ENCODE results near the gene LRRC14B.

The LRRC14B gene

GRCh38 chr5:199950-200645, 8.8 kb downstream of the LRRC14B start:
- H3K4me3 ChIP-seq (ENCODE audit: low read length): no peak overlapping the region
- no peaks in the 10 kb centered on the region for H3K27me3 ChIP-seq (ENCODE audit: control insufficient read depth, insufficient read depth, low read length)
- no peak overlapping the region for H3K9ac ChIP-seq (ENCODE audit: low read length)
- no peak overlapping the region for H3K27ac ChIP-seq (ENCODE audit: low read depth, low read length)
- no peaks in the 10 kb centered on the region for H3K4me1 ChIP-seq (ENCODE audit: control insufficient read depth, insufficient read depth, low read length)
- H3K36me3 ChIP-seq (ENCODE audit: control insufficient read depth, insufficient read depth, low read length): peaks cover 3% of the 10 kb centered on the region

DNA sequence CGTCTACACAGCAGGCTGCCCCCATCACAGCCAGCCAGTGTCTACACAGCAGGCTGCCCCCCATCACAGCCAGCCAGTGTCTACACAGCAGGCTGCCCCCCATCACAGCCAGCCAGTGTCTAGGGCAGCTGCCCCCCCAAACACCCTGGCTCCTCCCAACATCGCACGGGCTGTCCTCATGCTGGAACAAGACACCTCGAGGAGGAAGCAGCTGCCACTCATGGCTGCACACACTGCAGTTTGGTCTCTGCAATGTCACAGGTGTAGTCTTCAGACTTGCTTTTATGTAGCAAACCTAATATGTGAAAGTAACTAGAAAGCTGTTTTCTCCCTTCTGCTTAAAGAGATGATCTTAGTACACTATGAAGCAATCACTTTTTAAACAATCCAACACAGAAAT, 9.7 kb downstream of the LRRC14B start:
- Histone ChIP-seq H3K4me3 (ENCODE audit: low read length) (no peak overlapping the region), H3K4me1 (ENCODE audit: control insufficient read depth, insufficient read depth, low read length) (no peaks in the 10 kb centered on the region), H3K9ac (ENCODE audit: low read length) (no peak overlapping the region), H3K27ac (ENCODE audit: low read depth, low read length) (no peak overlapping the region), H3K36me3 (ENCODE audit: control insufficient read depth, insufficient read depth, low read length) (peaks cover 3% of the 10 kb centered on the region), H3K27me3 (ENCODE audit: control insufficient read depth, insufficient read depth, low read length) (no peaks in the 10 kb centered on the region)

- Histone ChIP-seq H3K27ac (ENCODE audit: low read depth, low read length) (no peak overlapping the region), H3K4me1 (ENCODE audit: control insufficient read depth, insufficient read depth, low read length) (no peaks in the 10 kb centered on the region), H3K4me3 (ENCODE audit: low read length) (no peak overlapping the region), H3K9ac (ENCODE audit: low read length) (no peak overlapping the region), H3K36me3 (ENCODE audit: control insufficient read depth, insufficient read depth, low read length) (peaks cover 3% of the 10 kb centered on the region), H3K27me3 (ENCODE audit: control insufficient read depth, insufficient read depth, low read length) (no peaks in the 10 kb centered on the region)
Observed at GRCh38 chr5:201672-202071, 10.4 kb downstream of the LRRC14B start.

DNA sequence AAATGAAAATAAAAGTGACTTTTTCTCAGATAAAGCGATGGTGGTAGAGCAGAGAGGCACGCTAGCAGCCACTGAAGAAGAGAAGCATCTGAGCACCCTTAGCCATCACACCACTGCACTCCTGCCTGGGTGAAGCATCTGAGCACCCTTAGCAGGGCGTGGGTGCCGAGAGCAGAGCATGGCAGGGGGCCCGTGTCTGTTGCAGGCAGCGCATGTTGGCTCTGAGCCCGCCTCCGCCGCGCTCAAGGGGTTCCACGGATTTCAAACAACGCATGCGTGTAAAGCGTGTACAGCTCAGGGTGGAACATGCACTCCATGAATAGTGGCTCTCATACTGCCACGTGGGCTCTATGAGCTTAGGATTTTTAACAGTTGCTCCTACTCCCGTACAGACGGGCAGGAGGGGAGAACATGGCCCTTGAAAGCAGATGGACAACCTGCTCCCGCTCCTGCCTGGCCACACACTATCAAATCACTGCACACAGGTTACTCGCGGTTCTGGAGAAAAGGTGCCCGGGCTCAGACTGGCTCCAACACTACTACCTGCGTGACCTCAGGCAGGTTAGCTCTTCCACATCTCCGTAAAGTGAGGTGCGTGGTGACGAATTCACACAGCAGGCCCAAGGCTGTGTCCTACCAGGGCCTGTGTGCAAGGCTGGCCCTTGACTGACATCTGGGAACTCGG, 12.1 kb downstream of the LRRC14B start:
- Histone ChIP-seq H3K9ac (ENCODE audit: low read length) (no peak overlapping the region), H3K27ac (ENCODE audit: low read depth, low read length) (no peak overlapping the region), H3K36me3 (ENCODE audit: control insufficient read depth, insufficient read depth, low read length) (peaks cover 3% of the 10 kb centered on the region), H3K4me1 (ENCODE audit: control insufficient read depth, insufficient read depth, low read length) (no peaks in the 10 kb centered on the region), H3K4me3 (ENCODE audit: low read length) (no peak overlapping the region), H3K27me3 (ENCODE audit: control insufficient read depth, insufficient read depth, low read length) (no peaks in the 10 kb centered on the region)

DNA sequence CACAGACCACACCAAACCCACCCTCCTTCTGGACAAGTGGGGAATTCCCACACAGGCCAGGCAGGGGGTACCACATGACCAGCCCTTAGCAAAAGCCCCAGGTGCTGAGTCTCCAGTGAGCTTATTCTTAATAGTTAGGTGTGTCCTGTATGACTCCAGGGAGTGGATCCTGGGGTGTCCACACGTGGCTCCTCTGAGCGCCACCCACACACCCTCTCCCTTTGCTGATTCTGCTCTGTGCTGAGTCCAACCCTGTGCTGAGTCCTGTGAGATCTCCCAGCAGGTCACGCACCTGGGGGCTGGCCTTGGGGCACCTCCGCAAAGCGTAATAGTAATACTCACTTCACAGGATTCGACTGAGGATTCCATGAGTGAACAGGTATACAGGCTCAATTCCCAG, 12.7 kb downstream of the LRRC14B start:
- Histone ChIP-seq H3K36me3 (ENCODE audit: control insufficient read depth, insufficient read depth, low read length) (peaks cover 3% of the 10 kb centered on the region), H3K4me3 (ENCODE audit: low read length) (no peak overlapping the region), H3K27me3 (ENCODE audit: control insufficient read depth, insufficient read depth, low read length) (no peaks in the 10 kb centered on the region), H3K4me1 (ENCODE audit: control insufficient read depth, insufficient read depth, low read length) (no peaks in the 10 kb centered on the region), H3K9ac (ENCODE audit: low read length) (no peak overlapping the region), H3K27ac (ENCODE audit: low read depth, low read length) (no peak overlapping the region)

GRCh38 chr5:204462-204861, 13.2 kb downstream of the LRRC14B start:
- H3K27me3 ChIP-seq (ENCODE audit: control insufficient read depth, insufficient read depth, low read length): no peaks in the 10 kb centered on the region
- H3K4me1 ChIP-seq (ENCODE audit: control insufficient read depth, insufficient read depth, low read length): no peaks in the 10 kb centered on the region
- no peak overlapping the region for H3K9ac ChIP-seq (ENCODE audit: low read length)
- H3K36me3 ChIP-seq (ENCODE audit: control insufficient read depth, insufficient read depth, low read length): peaks cover 3% of the 10 kb centered on the region
- no peak overlapping the region for H3K27ac ChIP-seq (ENCODE audit: low read depth, low read length)
- no peak overlapping the region for H3K4me3 ChIP-seq (ENCODE audit: low read length)

DNA sequence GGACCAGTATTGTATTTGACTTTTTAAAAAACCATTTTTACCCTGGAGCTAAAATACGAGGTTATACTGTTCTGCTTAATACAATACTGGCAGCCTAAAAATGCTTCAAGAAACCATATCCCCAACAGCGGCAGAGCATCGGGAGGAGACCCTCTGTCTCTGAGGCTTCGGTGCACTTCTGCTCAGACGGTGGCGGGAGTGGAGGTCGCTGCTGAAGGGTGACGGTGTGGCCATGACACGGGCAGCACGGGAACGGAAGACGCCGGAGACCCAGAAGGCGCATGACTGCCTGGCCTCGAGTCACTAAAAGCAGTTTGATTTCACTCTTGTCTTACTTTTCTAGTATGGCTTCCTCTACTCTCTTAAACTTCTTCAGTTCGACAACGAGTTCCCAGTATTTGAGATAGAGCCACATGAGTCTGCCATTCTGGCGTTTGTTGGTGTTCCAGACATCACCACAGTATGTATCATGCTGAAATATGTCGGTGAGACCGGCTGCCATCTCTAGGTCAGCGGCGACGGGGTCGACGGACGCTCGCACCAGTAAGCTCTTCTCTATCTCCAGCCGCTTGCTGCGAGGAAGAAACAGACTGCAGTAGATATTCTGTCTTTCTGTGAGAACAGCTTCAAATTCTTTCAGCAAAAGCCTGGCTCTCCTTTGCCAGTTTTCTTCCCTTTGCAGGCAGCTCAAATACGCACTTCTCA, 13.8 kb downstream of the LRRC14B start:
- H3K9ac ChIP-seq (ENCODE audit: low read length): no peak overlapping the region
- H3K36me3 ChIP-seq (ENCODE audit: control insufficient read depth, insufficient read depth, low read length): peaks cover 3% of the 10 kb centered on the region
- no peak overlapping the region for H3K4me3 ChIP-seq (ENCODE audit: low read length)
- no peaks in the 10 kb centered on the region for H3K27me3 ChIP-seq (ENCODE audit: control insufficient read depth, insufficient read depth, low read length)
- H3K4me1 ChIP-seq (ENCODE audit: control insufficient read depth, insufficient read depth, low read length): peaks cover 3% of the 10 kb centered on the region
- no peak overlapping the region for H3K27ac ChIP-seq (ENCODE audit: low read depth, low read length)

DNA sequence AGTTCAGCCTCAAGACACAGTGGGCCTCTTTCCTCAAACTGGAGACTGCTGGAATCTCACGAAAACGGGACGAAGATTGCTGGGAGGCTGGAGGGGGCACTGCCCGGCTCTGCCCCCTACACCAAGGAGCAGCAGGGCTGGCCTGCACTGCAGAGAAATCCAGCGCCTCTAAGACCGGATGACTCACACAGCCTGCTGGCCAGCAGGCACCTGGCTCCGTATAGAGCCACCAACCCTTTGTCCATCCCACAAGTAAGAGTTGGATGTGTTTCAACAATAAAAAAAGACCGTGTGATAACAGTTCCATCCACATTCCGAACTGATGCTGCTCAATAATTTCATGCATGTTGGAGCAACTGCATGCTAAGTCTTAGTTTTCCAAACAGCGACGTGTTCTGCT, 15.1 kb downstream of the LRRC14B start:
- Histone ChIP-seq H3K27ac (ENCODE audit: low read depth, low read length) (no peak overlapping the region), H3K36me3 (ENCODE audit: control insufficient read depth, insufficient read depth, low read length) (peaks cover 3% of the 10 kb centered on the region)

DNA sequence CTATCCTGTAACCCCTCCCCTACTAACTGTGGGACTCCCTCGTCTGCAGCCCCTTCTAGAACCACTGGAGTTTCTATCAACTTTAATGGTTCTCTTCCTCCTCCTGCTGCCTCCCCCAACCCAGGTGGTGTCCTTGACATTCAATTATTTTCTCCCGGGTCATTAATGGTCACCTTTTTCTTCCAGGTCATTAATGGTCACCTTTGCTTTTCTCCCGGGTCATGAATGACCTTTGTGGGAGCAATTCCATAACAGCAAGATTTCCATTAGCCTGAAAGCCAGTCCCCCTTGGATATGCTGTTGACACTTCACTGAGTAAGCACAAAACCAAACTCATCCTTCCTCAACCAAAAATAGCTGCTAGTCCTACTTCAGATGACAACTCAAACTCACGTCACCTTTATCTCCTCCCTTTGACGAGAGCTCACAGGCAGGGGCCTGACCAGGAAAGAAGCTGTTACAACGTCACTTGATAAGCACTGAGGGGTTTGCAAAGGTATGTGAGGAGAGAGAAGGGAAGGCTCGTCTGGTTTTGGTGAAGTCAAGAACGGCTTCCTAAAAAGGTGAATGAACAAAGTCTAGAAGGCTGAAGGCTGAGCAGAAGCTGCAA, 15.7 kb downstream of the LRRC14B start:
- H3K4me3 ChIP-seq (ENCODE audit: low read length): no peak overlapping the region
- no peak overlapping the region for H3K27ac ChIP-seq (ENCODE audit: low read depth, low read length)
- peaks cover 3% of the 10 kb centered on the region for H3K36me3 ChIP-seq (ENCODE audit: control insufficient read depth, insufficient read depth, low read length)
- no peak overlapping the region for H3K9ac ChIP-seq (ENCODE audit: low read length)
- H3K4me1 ChIP-seq (ENCODE audit: control insufficient read depth, insufficient read depth, low read length): peaks cover 4% of the 10 kb centered on the region
- no peaks in the 10 kb centered on the region for H3K27me3 ChIP-seq (ENCODE audit: control insufficient read depth, insufficient read depth, low read length)

More for the DNA sequence above, 15.1 kb downstream of the LRRC14B start:
- no peaks in the 10 kb centered on the region for H3K27me3 ChIP-seq (ENCODE audit: control insufficient read depth, insufficient read depth, low read length)
- peaks cover 4% of the 10 kb centered on the region for H3K4me1 ChIP-seq (ENCODE audit: control insufficient read depth, insufficient read depth, low read length)
- H3K4me3 ChIP-seq (ENCODE audit: low read length): no peak overlapping the region
- H3K9ac ChIP-seq (ENCODE audit: low read length): no peak overlapping the region

DNA sequence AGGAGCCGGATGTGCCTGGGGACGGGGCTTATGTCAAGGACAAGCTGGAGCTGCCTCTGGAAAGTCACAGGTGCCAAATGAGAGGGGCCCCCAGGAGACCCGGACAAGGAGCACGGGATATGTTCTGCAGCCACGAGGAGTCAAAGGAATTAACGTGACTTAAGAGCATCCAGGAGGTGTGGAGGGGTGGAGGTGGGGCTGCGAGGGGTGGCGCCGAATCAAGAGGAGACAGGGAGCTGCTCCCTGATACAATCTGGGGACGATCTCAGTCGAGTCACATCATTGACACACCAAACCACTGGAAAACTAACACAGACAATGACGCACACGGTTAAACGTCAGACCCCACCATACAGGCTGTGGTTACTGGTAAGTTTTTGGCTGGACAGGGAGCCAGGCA, 16.3 kb downstream of the LRRC14B start:
- Histone ChIP-seq H3K4me3 (ENCODE audit: low read length) (no peak overlapping the region), H3K27me3 (ENCODE audit: control insufficient read depth, insufficient read depth, low read length) (no peaks in the 10 kb centered on the region), H3K9ac (ENCODE audit: low read length) (no peak overlapping the region), H3K27ac (ENCODE audit: low read depth, low read length) (no peak overlapping the region), H3K4me1 (ENCODE audit: control insufficient read depth, insufficient read depth, low read length) (peaks cover 4% of the 10 kb centered on the region), H3K36me3 (ENCODE audit: control insufficient read depth, insufficient read depth, low read length) (peaks cover 3% of the 10 kb centered on the region)

DNA sequence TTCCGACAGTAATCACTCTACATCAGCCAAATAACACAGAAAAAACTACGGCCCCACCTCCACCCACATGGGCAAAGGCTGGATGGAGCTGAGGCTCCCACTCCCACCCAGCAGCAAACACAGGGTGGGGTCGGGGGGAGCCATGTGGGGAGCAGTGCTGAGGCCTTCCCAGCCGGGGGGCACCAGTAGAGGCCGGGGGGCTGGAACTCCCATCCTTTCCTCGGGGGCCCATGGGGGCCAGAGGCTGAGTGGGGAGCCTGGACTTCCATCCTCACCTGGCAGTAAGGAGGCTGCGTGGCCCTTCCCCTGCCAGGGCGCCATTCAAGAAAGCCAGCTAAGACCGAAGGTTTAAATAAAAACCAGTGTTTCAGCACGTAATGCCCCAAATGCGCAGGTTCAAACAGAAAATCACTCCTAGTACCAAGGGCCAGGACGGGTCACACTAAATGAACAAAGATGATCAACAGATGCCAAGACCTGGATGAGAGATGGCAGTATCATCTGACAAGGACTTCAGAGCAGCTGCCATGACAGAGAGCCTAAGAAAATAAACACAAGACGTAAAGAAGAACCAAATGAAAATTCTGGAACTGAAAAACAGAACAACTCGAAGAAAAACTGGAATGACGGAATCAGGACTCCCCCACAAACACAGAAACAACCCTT, 17.3 kb downstream of the LRRC14B start:
- H3K9ac ChIP-seq (ENCODE audit: low read length): no peak overlapping the region
- no peak overlapping the region for H3K4me3 ChIP-seq (ENCODE audit: low read length)
- peaks cover 3% of the 10 kb centered on the region for H3K36me3 ChIP-seq (ENCODE audit: control insufficient read depth, insufficient read depth, low read length)
- no peaks in the 10 kb centered on the region for H3K27me3 ChIP-seq (ENCODE audit: control insufficient read depth, insufficient read depth, low read length)
- peaks cover 4% of the 10 kb centered on the region for H3K4me1 ChIP-seq (ENCODE audit: control insufficient read depth, insufficient read depth, low read length)
- H3K27ac ChIP-seq (ENCODE audit: low read depth, low read length): no peak overlapping the region

- H3K36me3 ChIP-seq (ENCODE audit: control insufficient read depth, insufficient read depth, low read length): no peaks in the 10 kb centered on the region
- no peak overlapping the region for H3K27ac ChIP-seq (ENCODE audit: low read depth, low read length)
- no peak overlapping the region for H3K4me3 ChIP-seq (ENCODE audit: low read length)
- no peak overlapping the region for H3K9ac ChIP-seq (ENCODE audit: low read length)
- H3K4me1 ChIP-seq (ENCODE audit: control insufficient read depth, insufficient read depth, low read length): peaks cover 4% of the 10 kb centered on the region
- no peaks in the 10 kb centered on the region for H3K27me3 ChIP-seq (ENCODE audit: control insufficient read depth, insufficient read depth, low read length)
Observed at GRCh38 chr5:213803-214395, 22.6 kb downstream of the LRRC14B start.

Measured in rectal smooth muscle tissue (tissue), 1 donor.